SH-SY5Y (cell line): ENCODE results near the gene TEX38.

Source experiments
- GATA2 ChIP-seq: IDR thresholded peaks from 2 replicates; pipeline ENCODE4 v1.6.1; 2011; ENCODE audit warnings: mild to moderate bottlenecking, low read depth, low read length
- GATA3 ChIP-seq: IDR thresholded peaks from 2 replicates; pipeline ENCODE4 v1.6.1; 2011; ENCODE audit warnings: low read depth, mild to moderate bottlenecking, low read length, moderate library complexity

The TEX38 gene

DNA sequence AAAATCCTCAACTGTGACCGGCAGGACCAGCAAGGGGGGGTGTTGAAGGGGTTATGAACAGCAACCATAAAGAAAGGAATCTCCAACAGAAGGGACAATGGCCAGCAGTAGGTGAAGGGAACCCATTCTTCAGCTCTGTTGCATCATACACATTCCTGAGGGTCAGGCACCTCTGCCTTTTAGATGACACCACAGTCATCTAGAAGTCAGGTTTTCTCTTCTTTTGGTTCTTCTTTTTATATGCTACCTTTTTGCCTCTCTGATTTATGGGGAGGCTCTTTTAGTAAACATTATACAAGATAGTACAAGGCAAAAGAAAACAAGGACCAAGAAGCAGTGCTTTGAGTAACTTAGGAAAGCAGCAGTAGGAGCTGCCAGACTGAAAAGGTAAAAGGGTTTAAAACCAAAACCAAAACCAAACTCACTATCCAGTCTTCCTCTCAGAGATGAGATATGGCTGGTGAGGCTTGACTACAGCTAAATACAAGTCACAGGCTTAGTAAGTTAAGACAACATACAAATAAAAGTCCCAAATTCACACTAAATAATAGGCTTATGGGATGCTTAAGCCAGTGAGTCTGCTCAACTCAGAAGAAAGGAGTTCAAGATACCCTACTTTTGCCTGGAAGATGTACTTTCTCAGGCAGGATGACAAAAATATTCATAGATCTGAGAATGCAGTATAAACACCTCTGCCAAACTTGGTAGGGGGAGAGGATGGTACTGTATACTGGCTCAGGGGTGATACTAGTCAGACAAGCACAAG, 4.1 kb downstream of the TEX38 start:
- TF ChIP-seq GATA3, result no peak
- no peak for TF ChIP-seq GATA2

DNA sequence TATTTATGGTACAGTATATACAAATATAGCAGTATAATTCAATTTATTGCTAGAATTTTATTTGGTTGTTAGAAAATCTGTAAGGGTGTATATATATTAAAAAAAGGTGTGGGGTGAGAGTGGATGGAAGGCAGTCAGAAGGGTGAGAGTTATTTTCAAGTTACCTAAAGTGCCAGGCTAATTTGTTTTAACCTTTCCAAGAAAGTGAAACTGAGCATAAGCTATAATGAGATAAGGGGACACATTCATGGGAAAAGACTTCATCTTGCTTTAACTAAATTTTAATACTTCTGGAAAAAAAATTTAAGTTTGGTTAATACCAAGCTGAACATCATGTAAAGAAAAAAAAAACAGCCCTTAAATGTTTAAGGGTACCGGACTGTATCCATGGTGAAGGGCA, 4.9 kb downstream of the TEX38 start:
- TF ChIP-seq GATA3 (no peak), GATA2 (no peak)

GRCh38 chr1:46677339-46677738, 5.7 kb downstream of the TEX38 start:
- TF ChIP-seq GATA2 (no peak), GATA3 (no peak)

DNA sequence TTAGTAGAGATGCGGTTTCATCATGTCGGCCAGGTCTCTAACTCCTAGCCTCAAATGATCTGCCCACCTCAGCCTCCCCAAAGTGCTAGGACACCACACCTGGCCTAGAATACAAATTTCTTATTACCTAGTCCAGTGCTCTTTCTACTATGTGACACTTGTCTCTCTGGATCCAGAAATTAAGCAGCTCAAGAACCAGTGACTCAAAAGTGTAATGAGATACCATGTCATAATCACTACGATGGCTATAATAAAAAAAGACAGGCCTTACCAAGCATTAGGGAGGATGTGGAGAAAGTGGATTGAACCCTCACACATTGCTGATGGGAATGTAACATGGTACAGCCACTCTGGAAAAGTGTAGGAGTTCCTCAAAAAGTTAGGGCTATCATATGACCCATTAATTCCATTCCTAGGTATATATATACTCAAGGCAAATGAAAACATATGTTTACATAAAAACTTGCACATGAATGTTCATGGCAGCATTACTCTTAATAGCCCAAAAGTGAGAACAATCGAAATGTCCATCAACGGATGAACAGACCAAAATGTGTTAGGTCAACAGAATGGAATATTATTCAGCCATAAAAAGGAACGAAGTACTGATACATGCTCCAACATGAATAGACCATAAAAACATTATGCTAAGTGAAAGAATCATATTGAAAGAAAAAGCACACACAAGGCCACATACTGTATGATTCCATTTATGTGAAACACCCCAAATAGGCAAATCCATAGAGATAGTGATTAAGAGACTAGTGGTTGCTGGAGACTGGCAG, 8.3 kb downstream of the TEX38 start:
- TF ChIP-seq GATA2, result no peak
- no peak for TF ChIP-seq GATA3

- TF ChIP-seq GATA2, result no peak
Observed at GRCh38 chr1:46681333-46682034, 9.8 kb downstream of the TEX38 start.

DNA sequence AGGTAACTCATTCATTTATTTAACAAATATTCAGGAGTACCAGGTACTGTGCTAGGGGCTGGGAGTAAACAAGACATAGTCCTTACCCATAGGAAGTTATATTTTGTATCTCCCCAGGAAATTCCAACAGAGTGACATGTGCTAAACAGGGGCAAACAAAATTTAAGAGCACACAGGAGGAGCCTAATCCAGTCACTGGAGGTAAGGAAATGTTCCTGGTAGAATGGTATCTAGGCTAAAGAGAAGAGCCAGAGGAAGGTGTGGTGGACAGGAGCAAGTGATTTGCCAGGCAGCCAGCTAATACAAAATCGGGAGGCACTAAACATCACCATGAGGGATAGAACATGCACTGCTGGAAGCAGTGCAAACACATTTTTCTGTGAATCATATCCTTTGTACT, 10.4 kb downstream of the TEX38 start:
- no peak for TF ChIP-seq GATA2
- TF ChIP-seq GATA3, result no peak

GRCh38 chr1:46684670-46685069, 13.0 kb downstream of the TEX38 start:
- no peak for TF ChIP-seq GATA2
- no peak for TF ChIP-seq GATA3

DNA sequence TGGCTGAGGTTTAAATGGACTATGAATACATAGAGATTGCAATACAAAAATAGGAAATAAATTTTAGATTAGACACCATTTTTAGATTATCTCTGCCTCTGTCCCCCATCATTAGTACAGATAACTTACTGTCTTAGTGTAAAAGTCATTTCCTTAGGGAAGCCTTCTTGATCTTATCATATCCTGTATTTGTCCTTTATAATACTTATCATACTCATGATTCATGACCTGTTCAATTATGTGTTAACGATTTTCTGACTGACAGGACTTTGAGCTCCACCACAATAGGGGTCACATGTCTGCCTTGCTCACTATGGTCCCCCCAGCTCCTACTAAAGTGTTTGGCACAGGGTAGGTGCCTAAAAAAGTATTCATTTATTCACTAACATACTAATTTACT, 14.6 kb downstream of the TEX38 start:
- no peak for TF ChIP-seq GATA3
- TF ChIP-seq GATA2, result no peak

- TF ChIP-seq GATA3 (no peak), GATA2 (no peak)
Observed at GRCh38 chr1:46687093-46687659, 15.5 kb downstream of the TEX38 start.

- TF ChIP-seq GATA2 (no peak), GATA3 (no peak)
Observed at GRCh38 chr1:46687921-46688509, 16.4 kb downstream of the TEX38 start.

DNA sequence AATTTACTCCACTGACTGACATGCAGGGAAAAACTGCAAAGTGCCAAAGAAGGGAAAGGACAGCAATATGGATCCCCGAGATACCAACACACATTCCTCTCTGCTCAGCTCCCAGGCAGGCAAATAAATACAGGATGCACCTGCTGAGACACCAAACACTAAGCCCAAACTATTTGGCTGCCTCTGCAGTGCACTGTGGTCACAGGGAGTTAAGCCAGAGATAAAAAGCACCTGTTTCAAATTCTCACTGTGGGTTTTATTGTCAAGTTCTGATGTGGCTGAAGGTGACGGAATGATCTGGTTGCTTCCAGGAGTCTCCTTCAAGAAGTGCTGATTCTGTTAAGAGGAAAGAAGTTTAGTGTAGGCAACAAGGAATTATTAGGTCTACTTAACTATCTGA, 17.7 kb downstream of the TEX38 start:
- TF ChIP-seq GATA2 (no peak), GATA3 (no peak)

- no peak for TF ChIP-seq GATA3
Observed at GRCh38 chr1:46689897-46690296, 18.2 kb downstream of the TEX38 start.

DNA sequence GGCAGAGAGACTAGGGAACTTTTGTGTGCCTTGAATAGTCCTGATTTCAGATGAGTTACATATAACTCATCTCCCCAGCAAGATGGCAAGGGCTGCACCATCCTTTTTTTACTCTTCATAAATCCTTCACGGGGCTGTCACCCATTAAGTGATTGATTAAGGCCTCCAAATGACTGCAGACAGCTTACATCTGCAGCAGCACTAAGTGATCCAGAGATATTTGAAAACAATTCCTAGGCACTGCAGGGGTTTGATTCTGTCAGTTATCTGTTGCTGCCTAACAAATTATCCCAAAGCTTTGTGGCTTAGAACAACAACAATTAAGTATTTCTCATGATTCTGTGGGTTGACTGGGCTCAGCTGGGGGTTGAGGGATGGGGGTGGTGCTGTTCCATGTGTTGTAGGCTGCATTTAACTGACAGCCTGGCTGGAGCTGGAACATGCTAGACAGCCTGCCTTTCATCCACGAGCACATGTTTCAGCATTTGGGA, 19.3 kb downstream of the TEX38 start:
- no peak for TF ChIP-seq GATA2
- no peak for TF ChIP-seq GATA3
